WTC11 (cell line): ENCODE results near the gene OOSP4A.

ENCODE experiments used
- ATF1 ChIP-seq: sonication (generic); formaldehyde crosslinking; IDR thresholded peaks from 2 replicates; pipeline ENCODE4 v1.8.1; 2023; ENCODE audit warnings: mild to moderate bottlenecking, moderate library complexity, missing genetic modification reagents
- CBFB ChIP-seq: sonication (generic); formaldehyde crosslinking; IDR thresholded peaks from 2 replicates; pipeline ENCODE4 v1.8.1; 2022; ENCODE audit warnings: mild to moderate bottlenecking, low read depth, missing genetic modification reagents
- CREM ChIP-seq: sonication (generic); formaldehyde crosslinking; IDR thresholded peaks from 2 replicates; pipeline ENCODE4 v1.8.1; 2022; ENCODE audit warnings: mild to moderate bottlenecking, missing genetic modification reagents, moderate library complexity
- ESRRA ChIP-seq: sonication (generic); formaldehyde crosslinking; IDR thresholded peaks from 2 replicates; pipeline ENCODE4 v1.8.1; 2022; ENCODE audit warnings: mild to moderate bottlenecking, missing genetic modification reagents, borderline replicate concordance
- IRF2 ChIP-seq: sonication (generic); formaldehyde crosslinking; IDR thresholded peaks from 2 replicates; pipeline ENCODE4 v1.8.0; 2022; ENCODE audit warnings: low read depth, missing genetic modification reagents, borderline replicate concordance
- SOX15 ChIP-seq: fragments of 250-450 bp; sonication (Bioruptor Pico); IDR thresholded peaks from 2 replicates; pipeline ENCODE4 v1.9.0; 2021; ENCODE audit warnings: mild to moderate bottlenecking
- ZNF138 ChIP-seq: sonication (generic); formaldehyde crosslinking; conservative IDR thresholded peaks from 2 replicates; pipeline ENCODE4 v1.8.1; 2022; ENCODE audit warnings: mild to moderate bottlenecking, moderate library complexity, missing genetic modification reagents
- ZNF423 ChIP-seq: fragments of 250-450 bp; sonication (Bioruptor Pico); IDR thresholded peaks from 2 replicates; pipeline ENCODE4 v2.1.2; 2022; ENCODE audit warnings: mild to moderate bottlenecking, moderate library complexity
- TF ChIP-seq, protein P1 (sequence below): fragments of 200-600 bp; IDR thresholded peaks from 2 replicates; pipeline ENCODE4 v1.8.0; 2022; ENCODE audit warnings: antibody characterized with exemption
- TF ChIP-seq, protein P2 (sequence below): sonication (generic); formaldehyde crosslinking; IDR thresholded peaks from 2 replicates; pipeline ENCODE4 v1.8.0; 2022; ENCODE audit warnings: mild to moderate bottlenecking, missing genetic modification reagents
- TF ChIP-seq, protein P3 (sequence below): sonication (generic); formaldehyde crosslinking; IDR thresholded peaks from 2 replicates; pipeline ENCODE4 v1.8.1; 2022; ENCODE audit warnings: low read depth, mild to moderate bottlenecking, moderate library complexity, missing genetic modification reagents, borderline replicate concordance
- TF ChIP-seq, protein P4 (sequence below): sonication (generic); formaldehyde crosslinking; conservative IDR thresholded peaks from 2 replicates; pipeline ENCODE4 v1.8.1; 2023; ENCODE audit warnings: mild to moderate bottlenecking, low read depth, missing genetic modification reagents, moderate library complexity

DNA sequence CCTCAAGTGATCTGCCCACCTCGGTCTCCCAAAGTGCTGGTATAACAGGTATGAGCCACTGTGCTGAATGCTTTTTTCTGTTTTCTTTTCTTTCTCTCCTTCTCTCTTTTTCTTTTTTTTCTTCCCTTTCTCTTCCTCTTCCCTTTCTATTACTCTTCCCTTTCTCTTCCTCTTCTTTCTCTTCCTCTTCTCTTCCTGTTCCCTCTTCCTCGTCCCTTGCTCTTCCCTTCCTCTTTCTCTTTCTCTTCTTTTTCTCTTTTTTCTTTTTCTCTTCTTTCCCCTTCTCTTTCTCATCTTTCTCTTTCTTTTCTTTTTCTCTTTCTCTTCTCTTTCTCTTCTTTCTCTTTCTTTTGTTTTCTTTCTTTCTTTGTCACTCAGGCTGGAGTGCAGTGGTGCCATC, 24.4 kb upstream of the OOSP4A start:
- TF ChIP-seq, protein P1, sequence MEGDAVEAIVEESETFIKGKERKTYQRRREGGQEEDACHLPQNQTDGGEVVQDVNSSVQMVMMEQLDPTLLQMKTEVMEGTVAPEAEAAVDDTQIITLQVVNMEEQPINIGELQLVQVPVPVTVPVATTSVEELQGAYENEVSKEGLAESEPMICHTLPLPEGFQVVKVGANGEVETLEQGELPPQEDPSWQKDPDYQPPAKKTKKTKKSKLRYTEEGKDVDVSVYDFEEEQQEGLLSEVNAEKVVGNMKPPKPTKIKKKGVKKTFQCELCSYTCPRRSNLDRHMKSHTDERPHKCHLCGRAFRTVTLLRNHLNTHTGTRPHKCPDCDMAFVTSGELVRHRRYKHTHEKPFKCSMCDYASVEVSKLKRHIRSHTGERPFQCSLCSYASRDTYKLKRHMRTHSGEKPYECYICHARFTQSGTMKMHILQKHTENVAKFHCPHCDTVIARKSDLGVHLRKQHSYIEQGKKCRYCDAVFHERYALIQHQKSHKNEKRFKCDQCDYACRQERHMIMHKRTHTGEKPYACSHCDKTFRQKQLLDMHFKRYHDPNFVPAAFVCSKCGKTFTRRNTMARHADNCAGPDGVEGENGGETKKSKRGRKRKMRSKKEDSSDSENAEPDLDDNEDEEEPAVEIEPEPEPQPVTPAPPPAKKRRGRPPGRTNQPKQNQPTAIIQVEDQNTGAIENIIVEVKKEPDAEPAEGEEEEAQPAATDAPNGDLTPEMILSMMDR = no peak
- no peak for TF ChIP-seq ZNF138 (CRISPR knock-in tag)
- no peak for TF ChIP-seq CBFB
- TF ChIP-seq, protein P2, sequence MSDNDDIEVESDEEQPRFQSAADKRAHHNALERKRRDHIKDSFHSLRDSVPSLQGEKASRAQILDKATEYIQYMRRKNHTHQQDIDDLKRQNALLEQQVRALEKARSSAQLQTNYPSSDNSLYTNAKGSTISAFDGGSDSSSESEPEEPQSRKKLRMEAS (CRISPR knock-in tag) = no peak
- TF ChIP-seq, protein P3, sequence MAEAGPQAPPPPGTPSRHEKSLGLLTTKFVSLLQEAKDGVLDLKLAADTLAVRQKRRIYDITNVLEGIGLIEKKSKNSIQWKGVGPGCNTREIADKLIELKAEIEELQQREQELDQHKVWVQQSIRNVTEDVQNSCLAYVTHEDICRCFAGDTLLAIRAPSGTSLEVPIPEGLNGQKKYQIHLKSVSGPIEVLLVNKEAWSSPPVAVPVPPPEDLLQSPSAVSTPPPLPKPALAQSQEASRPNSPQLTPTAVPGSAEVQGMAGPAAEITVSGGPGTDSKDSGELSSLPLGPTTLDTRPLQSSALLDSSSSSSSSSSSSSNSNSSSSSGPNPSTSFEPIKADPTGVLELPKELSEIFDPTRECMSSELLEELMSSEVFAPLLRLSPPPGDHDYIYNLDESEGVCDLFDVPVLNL (CRISPR knock-in tag) = no peak
- TF ChIP-seq, protein P4, sequence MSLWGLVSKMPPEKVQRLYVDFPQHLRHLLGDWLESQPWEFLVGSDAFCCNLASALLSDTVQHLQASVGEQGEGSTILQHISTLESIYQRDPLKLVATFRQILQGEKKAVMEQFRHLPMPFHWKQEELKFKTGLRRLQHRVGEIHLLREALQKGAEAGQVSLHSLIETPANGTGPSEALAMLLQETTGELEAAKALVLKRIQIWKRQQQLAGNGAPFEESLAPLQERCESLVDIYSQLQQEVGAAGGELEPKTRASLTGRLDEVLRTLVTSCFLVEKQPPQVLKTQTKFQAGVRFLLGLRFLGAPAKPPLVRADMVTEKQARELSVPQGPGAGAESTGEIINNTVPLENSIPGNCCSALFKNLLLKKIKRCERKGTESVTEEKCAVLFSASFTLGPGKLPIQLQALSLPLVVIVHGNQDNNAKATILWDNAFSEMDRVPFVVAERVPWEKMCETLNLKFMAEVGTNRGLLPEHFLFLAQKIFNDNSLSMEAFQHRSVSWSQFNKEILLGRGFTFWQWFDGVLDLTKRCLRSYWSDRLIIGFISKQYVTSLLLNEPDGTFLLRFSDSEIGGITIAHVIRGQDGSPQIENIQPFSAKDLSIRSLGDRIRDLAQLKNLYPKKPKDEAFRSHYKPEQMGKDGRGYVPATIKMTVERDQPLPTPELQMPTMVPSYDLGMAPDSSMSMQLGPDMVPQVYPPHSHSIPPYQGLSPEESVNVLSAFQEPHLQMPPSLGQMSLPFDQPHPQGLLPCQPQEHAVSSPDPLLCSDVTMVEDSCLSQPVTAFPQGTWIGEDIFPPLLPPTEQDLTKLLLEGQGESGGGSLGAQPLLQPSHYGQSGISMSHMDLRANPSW = no peak
- no peak for TF ChIP-seq IRF2 (CRISPR knock-in tag)
- no peak for TF ChIP-seq ZNF423 (CRISPR knock-in tag)
- TF ChIP-seq ATF1 = no peak
- TF ChIP-seq SOX15 = no peak
- no peak for TF ChIP-seq CREM (CRISPR knock-in tag)
- TF ChIP-seq ESRRA (CRISPR knock-in tag) = no peak
